GM12878 (cell line): ENCODE results near the gene NKD1. TPM values are rescaled to one million over a fixed set of nuclear protein-coding genes. Genes with fewer than 3 reads are reported as not detected.

Experiments used
- ASH2L ChIP-seq: fragments of 300-600, 200-600 bp; sonication (generic); IDR thresholded peaks from 2 replicates; pipeline ENCODE4 v1.6.1; 2017; ENCODE audit warnings: low read depth, mild to moderate bottlenecking, borderline replicate concordance
- BCL11A ChIP-seq: IDR thresholded peaks from 2 replicates; pipeline ENCODE4 v1.6.1; 2011; ENCODE audit warnings: low read depth, low read length
- EP300 ChIP-seq, 2 experiments: fragments of 150-350 bp in 1 of 2; IDR thresholded peaks; 2 replicates each; pipeline ENCODE4 v1.6.1; 2011 to 2012; ENCODE audit warnings: low read depth in 2 of 2, low read length in 2 of 2, borderline replicate concordance in 1 of 2, improper control_type of control experiment in 1 of 2, inconsistent platforms in 1 of 2; ENCODE audit not compliant: control insufficient read depth in 1 of 2
- FOXM1 ChIP-seq: IDR thresholded peaks from 2 replicates; pipeline ENCODE4 v1.6.1; 2012; ENCODE audit warnings: low read depth, mild to moderate bottlenecking, inconsistent platforms, low read length, moderate library complexity
- GABPA ChIP-seq: IDR thresholded peaks from 2 replicates; pipeline ENCODE4 v1.6.1; 2014; ENCODE audit warnings: antibody characterized with exemption, low read depth, mild to moderate bottlenecking, inconsistent platforms
- HDAC2 ChIP-seq: fragments of 200-600 bp; sonication (generic); IDR thresholded peaks from 2 replicates; pipeline ENCODE4 v1.6.1; 2017
- IRF4 ChIP-seq: IDR thresholded peaks from 2 replicates; pipeline ENCODE4 v1.6.1; 2011; ENCODE audit warnings: low read depth, low read length
- MEF2A ChIP-seq: IDR thresholded peaks from 2 replicates; pipeline ENCODE4 v1.6.1; 2011; ENCODE audit warnings: low read depth, mild to moderate bottlenecking, low read length, moderate library complexity; ENCODE audit not compliant: insufficient read depth
- MTA3 ChIP-seq: IDR thresholded peaks from 2 replicates; pipeline ENCODE4 v1.6.1; 2012; ENCODE audit warnings: low read length, inconsistent platforms, borderline replicate concordance
- PAX5 ChIP-seq: IDR thresholded peaks from 2 replicates; pipeline ENCODE4 v1.6.1; 2011; ENCODE audit warnings: low read depth, low read length, borderline replicate concordance
- PML ChIP-seq: IDR thresholded peaks from 2 replicates; pipeline ENCODE4 v1.6.1; 2012; ENCODE audit warnings: low read length, inconsistent platforms
- PRDM15 ChIP-seq: fragments of 450-650 bp; formaldehyde crosslinking; IDR thresholded peaks from 2 replicates; pipeline ENCODE4 v1.4.0; 2020; ENCODE audit warnings: mild to moderate bottlenecking, moderate library complexity
- RAD21 ChIP-seq: IDR thresholded peaks from 2 replicates; pipeline ENCODE4 v1.6.1; 2011; ENCODE audit warnings: mild to moderate bottlenecking, low read depth, low read length, moderate library complexity; ENCODE audit not compliant: insufficient read depth
- RBBP5 ChIP-seq: fragments of 200-600 bp; sonication (generic); conservative IDR thresholded peaks from 2 replicates; pipeline ENCODE4 v1.6.1; 2016
- RFX5 ChIP-seq: IDR thresholded peaks from 2 replicates; pipeline ENCODE4 v1.6.1; 2011; ENCODE audit warnings: low read depth, low read length, improper control_type of control experiment
- RUNX3 ChIP-seq: IDR thresholded peaks from 2 replicates; pipeline ENCODE4 v1.6.1; 2012; ENCODE audit warnings: low read length, inconsistent platforms
- SKIL ChIP-seq: fragments of 450-650 bp; IDR thresholded peaks from 2 replicates; pipeline ENCODE4 v1.6.1; 2017; ENCODE audit warnings: mild to moderate bottlenecking, low read depth, inconsistent platforms; ENCODE audit not compliant: poor library complexity, severe bottlenecking
- SMAD1 ChIP-seq: fragments of 450-650 bp; IDR thresholded peaks from 2 replicates; pipeline ENCODE4 v1.6.1; 2018; ENCODE audit warnings: mild to moderate bottlenecking, low read depth; ENCODE audit not compliant: partially characterized antibody
- SP1 ChIP-seq: IDR thresholded peaks from one replicate; pipeline ENCODE4 v1.6.1; 2011; ENCODE audit warnings: low read depth, low read length
- STAT1 ChIP-seq: fragments of 450-650 bp; conservative IDR thresholded peaks from 2 replicates; pipeline ENCODE4 v1.6.1; 2014; ENCODE audit warnings: antibody characterized with exemption, mild to moderate bottlenecking
- TBL1XR1 ChIP-seq: IDR thresholded peaks from 2 replicates; pipeline ENCODE4 v1.6.1; 2012; ENCODE audit warnings: low read depth, low read length, improper control_type of control experiment
- USF1 ChIP-seq: IDR thresholded peaks from 2 replicates; pipeline ENCODE4 v1.6.1; 2011; ENCODE audit warnings: borderline replicate concordance, low read depth, mild to moderate bottlenecking, moderate library complexity, mixed read lengths, low read length; ENCODE audit not compliant: insufficient read depth; ENCODE audit errors: extremely low read length
- YBX1 ChIP-seq: fragments of 450-650 bp; IDR thresholded peaks from 2 replicates; pipeline ENCODE4 v1.6.1; 2016; ENCODE audit warnings: antibody characterized with exemption
- YY1 ChIP-seq: IDR thresholded peaks from 2 replicates; pipeline ENCODE4 v1.6.1; 2011; ENCODE audit warnings: low read depth, mild to moderate bottlenecking, low read length
- ZNF384 ChIP-seq: IDR thresholded peaks from 2 replicates; pipeline ENCODE4 v1.6.1; 2012; ENCODE audit warnings: low read depth, mild to moderate bottlenecking, low read length, improper control_type of control experiment, borderline replicate concordance
- ZNF622 ChIP-seq: fragments of 450-650 bp; IDR thresholded peaks from 2 replicates; pipeline ENCODE4 v1.6.1; 2017; ENCODE audit warnings: mild to moderate bottlenecking, inconsistent platforms
- polyA plus RNA-seq, 11 experiments: library from polyadenylated mRNA; depleted of rRNA in 4 of 11; unstranded in 6 of 11; stranded (reverse) in 5 of 11; fragments of >200 nt; fragmentation: Nextera tagmentation in 4 of 11; fragmentation: Illumina TruSeq in 1 of 11; extraction: Ambion mirVana in 4 of 11; extraction: Trizol in 1 of 11; gene quantifications; 1 replicate in 1 of 11; 2 replicates in 10 of 11; pipeline versions ENCODE4 v1.2.1 to v1.2.3, GENCODE V29; 2011 to 2016; ENCODE audit warnings: inconsistent platforms in 2 of 11, missing spikeins in 2 of 11, low read depth in 1 of 11
- total RNA-seq, 4 experiments: library from RNA; depleted of rRNA in 3 of 4; stranded (reverse); fragments of >200 nt in 3 of 4; fragmentation: Illumina TruSeq in 1 of 4; extraction: Trizol in 1 of 4; gene quantifications; 2 replicates each; pipeline versions ENCODE4 v1.2.1 to v1.2.3, GENCODE V29; 2013 to 2021

The NKD1 gene
- total and polyA plus RNA-seq, 10 of the 15 experiments (the other 5 are each of a cell fraction or from before 2014, with no cell fraction given), result under 0.01 to 0.49 (median 0.04) TPM; not detected in 2

- TF ChIP-seq ZNF384 (no peak), MEF2A (peak; percentile 72; the same call in 1 of the 2 replicates), RAD21 (no peak; the same call in 1 of the 2 replicates), PRDM15 (no peak), TBL1XR1 (peak; percentile 89), SMAD1 (peak; percentile 24), SKIL (peak; percentile 75), BCL11A (peak; percentile 86), GABPA (no peak), RBBP5 (no peak), STAT1 (no peak), SP1 (peak; percentile 71), RFX5 (no peak), PML (0 out of 2 replicates have a peak, but pooled peaks have one; percentile 68), YY1 (peak; percentile 64; the same call in 1 of the 2 replicates), MTA3 (peak; percentile 80; the same call in 1 of the 2 replicates), PAX5 (peak; percentile 95), USF1 (no peak), ASH2L (0 out of 2 replicates have a peak, but pooled peaks have one; percentile 34), EP300 (IDR thresholded peaks at IDR 0.05; ENCODE audit: borderline replicate concordance in 1 of 2, control insufficient read depth in 1 of 2, low read depth in 2 of 2, low read length in 2 of 2) (peak; percentile 91 to 96), YBX1 (no peak), IRF4 (peak; percentile 48; the same call in 1 of the 2 replicates), FOXM1 (peak; percentile 88), HDAC2 (no peak), RUNX3 (peak; percentile 99), ZNF622 (no peak)
These were observed 135.6 kb downstream of the NKD1 start (continued) for GRCh38 chr16:50683689-50684374.
